ENCODE results near the gene CASTOR1.

The CASTOR1 gene

DNA sequence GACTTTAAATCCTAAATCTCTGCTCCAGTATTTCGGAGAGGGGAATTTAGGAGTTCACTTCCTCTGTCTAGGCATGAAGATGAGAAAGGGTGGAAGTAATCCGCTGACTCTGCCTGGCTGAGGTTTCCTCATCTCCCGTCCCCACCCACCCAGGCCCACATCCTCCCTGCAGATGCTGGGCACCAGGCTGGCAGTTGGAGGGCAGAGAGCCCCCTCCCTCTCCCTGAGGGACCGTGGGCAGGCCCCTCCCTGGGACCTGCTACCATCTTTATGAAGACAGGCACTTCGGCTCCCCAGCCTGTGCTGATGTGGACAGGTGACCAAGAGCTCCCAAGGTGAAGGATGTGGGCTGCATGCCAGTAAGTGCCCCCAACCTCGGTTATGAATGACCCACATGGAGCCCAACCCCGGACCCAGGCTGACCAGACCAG lies 6.7 kb downstream of the CASTOR1 start:
- no peak for DNase-seq

DNA sequence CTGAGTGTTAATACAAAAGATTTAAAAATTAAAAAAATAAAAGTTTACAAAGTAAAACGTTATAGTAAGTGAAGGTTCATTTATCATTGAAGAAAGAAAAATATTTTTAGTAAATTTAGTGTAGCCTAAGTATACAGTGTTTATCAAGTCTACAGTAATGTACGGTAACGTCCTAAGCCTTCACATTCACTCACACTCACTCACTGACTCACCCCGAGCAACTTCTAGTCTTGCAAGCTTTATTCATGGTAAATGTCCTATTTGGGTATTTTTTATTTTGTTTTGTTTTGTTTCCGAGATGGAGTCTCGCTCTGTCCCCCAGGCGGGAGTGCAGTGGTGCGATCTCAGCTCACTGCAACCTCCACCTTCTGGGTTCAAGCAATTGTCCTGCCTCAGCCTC lies 8.8 kb downstream of the CASTOR1 start:
- no peak for DNase-seq

DNA sequence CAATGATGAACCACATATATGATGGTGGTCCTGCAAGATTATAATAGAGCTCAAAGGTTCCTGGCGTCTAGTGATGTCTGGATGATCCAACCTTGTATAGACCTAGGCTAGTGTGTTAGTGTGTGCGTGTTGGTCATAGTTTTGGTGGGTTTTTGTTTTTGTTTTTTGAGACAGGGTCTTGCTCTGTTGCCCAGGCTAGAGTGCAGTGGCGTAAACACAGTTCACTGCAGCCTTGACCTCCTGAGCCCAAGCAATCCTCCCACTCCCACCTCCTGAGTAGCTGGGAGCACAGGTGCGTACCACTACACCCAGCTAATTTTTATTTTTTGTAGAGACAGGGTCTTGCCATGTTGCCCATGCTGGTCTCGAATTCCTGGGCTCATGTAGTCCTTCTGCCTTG lies 9.4 kb downstream of the CASTOR1 start:
- no peak for DNase-seq

DNA sequence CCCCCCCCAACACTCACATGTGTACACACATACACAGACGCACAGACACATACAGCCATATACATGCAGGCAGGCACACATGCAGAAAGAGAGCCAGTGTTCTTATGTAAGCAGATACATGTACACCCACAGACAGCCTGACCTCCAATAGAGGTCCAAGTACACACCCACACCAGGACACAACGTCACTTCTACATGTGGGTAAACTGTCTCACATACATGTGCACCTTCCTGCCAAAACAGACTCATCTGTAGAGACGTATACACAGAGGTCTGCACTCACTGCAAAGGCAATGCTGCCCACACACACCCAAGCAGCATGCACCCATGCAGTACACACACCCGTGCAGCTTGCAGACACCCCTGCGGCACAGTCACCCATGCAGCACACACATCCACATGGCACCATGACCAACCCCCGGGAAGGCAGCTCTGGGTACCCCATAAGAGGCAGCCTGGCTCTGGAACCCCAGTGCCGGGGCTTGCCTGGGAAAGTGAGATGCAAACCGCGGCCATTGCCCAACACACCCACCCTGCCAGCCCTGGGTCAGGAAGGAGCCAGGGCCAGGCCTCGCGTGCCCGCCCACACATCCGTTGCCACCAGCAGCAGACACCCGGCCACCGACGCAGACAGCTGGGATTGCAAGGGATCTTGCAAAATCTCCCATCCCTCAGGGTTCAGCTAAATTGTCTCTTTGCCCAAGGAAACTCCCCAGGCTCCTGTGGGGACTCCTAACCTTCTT lies 10.1 kb downstream of the CASTOR1 start:
- no peak for DNase-seq

DNA sequence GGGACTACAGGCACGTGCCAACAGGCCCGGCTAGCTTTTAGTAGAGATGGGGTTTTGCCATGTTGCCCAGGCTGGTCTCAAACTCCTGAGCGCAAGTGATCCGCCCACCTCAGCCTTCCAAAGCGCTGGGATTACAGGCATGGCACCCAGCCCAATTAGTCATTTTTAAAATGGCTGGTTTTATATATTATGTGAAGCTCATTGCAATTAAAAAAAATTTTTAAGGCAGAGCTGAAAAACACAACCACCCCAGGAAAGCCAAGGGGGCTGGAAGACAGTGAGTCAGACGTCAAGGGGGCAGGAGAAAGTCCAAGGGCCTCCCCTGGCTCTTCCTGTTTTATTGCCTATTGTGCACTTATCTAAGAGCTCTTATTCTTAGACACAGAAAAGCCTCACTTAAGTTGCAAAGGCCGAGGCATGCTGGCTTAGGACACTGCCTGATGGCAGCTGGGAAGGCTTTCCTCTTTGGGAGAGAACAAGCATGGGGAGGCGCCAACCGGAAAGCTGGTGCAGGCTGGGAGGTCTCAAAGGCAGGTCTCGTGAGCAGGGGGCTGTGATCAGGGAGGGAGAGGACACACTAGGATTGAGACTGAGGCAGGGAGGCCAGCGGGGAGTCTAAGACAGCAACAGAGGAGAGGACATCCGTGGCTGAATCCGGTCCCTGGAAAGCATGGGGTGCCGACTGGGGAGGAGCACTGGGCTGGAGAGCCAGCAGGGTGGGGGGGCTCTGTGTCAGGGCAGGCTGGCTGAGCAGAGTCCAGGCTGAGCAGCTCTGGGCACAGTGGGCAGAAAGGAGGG lies 11.6 kb downstream of the CASTOR1 start:
- no peak for DNase-seq

DNA sequence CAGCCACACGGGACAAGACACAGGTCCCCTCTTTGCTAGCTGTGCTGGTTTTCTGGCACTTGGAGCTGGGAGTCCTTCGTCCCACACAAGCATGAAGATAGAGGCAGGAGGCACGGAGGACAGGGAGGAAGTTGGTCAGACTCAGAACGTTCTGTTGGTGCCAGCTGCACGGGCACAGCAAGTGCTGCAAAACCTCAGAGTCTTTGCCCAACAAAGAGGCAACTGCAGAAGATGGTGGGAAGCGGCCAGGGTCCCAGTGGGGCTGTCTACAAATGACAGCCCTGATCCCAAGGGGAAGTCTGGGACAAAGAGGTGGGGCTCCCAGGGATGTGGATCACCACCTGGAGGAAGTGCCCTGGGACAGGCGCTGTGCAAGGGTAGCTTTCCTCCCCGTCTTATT lies 13.3 kb downstream of the CASTOR1 start:
- no peak for DNase-seq

DNA sequence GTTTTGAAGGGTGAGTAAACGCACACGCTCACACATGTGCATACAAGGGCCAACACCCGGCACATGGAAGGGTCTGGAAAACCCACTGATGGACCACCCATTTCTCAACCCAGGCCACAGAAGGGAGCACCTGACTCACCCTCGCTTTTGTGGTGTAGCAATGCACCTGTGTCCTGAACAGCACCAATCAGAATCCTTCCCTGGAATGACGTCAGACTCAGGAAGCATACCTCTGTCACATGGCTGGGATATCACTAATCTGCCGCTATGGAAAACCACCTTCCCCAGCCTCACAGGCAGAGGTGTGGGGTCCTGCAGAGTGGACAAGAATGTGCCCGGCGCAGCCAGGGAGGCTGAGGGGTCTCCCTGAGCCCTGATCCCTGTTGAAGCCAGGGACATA lies 13.7 kb downstream of the CASTOR1 start:
- no peak for DNase-seq

DNA sequence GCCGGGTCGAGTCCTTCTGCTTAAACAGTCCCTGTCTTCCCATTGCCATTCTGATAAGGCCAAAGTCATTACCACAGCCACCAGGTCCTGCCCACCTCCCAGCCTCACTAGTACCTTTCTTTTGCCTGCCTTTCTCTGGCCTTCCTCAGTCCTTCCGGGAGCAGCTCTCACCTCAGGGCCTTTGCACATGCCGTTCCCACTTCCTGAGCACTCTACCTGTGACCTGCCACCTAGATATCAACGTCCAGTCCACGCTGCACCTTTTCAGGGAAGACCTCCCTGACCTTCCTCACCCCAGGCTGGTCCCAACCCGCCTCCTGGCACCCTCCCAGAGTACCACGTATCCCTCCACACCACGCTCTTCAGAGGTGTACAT lies 14.9 kb downstream of the CASTOR1 start:
- DNase-seq: no peak

DNA sequence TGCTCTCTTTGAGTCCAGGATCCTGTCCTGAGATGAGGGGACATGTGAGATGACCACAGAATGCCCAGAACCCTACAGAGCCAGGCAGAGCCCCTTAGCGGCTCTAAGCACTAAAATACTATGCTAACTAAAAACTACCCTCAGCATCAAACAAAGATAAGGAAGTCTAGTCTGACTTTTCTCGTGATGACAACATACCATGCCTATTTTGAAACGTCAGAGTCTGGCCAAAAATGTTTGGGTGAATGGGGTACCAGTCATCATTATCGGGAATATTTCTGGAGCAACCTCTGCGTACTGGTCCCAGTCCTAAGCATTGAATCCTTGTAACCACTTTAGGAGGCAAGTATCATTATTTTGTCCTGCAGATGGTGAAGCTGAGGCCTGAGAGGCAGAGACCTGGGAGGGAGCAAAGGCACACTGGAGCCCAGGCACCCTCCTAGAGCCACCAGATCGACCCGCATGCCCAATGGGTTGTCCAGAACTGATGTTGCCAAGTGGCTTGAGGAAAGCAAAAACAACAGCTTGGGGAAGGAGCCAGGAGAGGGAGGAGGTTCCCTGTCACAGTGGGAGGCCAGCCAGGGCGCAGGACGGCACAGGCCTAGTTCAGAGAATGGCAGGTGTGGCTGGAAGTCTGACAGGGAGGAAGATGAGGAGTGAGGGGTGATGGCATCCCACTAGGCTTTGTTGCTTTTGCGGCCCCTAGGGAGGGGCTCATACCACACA lies 15.4 kb downstream of the CASTOR1 start:
- no peak for DNase-seq

DNA sequence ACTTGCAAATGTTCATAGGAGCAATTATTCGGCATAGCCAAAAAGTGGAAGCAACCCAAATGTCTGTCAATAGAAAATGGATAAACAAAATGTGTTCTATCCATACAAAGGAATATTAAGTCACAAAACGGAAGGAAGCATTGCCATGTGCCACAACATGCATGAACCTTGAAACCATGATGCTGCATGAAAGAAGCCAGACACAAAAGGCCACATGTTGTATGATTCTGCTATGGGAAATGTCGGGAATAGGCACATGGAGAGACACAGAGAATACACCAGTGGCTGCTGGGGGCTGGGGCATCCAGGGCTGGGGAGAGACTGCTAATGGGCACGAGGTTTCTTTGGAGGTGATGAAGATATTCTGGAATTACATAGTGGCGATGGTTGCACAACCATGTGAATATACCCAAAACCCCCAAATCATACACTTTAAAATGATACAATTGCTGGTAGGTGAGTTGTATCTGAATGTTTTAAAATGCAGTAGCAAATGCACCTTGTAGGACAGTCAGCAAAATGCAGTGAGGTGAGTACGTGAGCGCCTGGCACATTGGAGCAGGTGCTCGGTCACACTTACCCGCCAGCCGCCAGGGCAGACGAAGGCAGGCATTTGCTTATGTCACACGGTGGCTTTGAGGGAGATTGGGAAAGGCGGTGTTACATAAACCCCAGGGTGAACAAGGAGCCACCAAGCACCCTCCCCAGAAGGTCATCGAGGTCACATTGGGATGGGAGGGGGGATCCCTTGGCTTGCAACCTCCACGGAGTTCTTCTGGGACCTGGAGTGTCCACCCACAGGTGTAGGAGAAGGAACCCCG lies 16.3 kb downstream of the CASTOR1 start:
- DNase-seq: no peak

DNA sequence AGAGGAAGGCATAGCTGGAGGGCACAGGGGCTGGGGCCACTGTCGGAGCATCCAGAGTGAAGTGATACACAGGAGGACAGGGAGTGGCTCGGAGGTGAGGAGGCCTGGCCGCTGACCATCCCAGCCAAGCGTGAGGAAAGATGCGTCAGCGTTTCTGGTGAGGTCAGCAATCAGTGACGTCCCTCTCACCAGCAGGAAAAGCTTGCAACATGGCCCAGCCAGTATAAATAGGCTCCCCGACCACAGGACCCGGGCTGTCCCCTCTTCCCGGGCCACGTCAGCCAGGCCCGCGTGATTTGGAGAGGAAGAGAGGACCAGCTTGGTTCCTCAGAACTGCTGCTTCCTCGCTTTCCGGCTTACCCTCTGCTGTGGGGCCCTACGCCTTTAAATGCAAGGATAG lies 18.5 kb downstream of the CASTOR1 start:
- no peak for DNase-seq

DNA sequence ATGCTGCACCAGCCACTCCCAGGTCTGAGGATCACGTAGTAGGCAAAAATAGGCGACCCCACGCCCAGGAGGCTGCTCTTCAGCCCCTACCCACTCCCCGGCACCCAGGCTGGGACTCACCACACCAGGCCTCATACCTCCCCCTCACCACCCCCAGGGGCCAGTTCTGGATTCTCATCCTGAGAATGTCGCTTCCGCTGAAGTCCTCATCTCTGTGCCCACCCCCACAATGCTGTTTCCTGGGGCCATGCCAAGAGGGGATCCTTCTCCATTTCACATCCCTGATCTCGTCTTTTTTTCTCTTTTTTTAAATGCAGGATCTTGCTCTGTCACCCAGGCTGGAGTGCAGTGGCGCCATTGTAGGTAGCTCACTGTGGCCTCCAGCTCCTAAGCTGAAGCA lies 21.0 kb downstream of the CASTOR1 start:
- DNase-seq: no peak

DNA sequence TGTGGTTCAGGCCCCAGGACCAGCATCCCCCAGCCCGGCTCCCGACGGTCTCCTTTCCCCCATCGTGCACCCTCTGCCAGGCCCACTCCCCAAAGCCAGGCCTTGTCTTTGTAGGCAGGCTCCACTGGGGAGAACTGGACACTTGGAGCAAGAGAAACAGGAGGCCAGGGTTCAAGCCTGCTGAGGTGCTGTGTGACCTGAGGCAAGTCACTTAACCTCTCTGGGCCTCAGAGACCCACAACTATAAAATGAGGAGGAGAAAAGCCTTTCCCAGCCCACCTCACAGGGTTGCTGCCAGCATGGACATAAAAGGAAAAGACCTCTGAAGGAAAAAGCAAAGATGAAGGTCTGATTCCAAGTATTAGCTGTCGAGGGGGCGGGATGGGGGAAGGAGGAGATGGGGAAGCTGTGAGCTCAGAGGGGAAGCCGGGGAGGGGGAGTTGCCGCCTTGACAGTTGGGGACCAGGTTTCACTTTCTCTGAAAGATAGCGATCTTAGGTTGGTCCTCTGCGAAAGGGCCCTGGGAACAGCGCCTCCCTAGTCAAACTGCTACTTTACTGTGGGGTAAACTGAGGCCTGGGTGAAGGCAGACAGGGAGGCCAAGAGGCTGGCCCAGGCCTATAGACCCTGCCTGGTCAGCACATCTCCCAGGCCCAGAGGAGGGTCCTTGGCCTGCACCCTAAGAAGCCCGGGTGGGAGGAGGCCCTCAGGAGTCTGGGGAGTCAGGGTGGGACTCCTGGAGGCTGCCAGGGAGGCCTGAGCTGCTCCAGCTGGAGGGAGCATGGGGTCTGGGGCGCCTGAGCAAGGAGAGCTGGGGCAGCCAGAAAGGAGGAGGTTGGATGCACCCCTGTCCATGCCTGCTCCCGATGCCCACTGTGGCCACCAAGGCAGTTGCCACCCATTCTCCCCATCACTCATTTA lies 21.7 kb downstream of the CASTOR1 start:
- DNase-seq: no peak

DNA sequence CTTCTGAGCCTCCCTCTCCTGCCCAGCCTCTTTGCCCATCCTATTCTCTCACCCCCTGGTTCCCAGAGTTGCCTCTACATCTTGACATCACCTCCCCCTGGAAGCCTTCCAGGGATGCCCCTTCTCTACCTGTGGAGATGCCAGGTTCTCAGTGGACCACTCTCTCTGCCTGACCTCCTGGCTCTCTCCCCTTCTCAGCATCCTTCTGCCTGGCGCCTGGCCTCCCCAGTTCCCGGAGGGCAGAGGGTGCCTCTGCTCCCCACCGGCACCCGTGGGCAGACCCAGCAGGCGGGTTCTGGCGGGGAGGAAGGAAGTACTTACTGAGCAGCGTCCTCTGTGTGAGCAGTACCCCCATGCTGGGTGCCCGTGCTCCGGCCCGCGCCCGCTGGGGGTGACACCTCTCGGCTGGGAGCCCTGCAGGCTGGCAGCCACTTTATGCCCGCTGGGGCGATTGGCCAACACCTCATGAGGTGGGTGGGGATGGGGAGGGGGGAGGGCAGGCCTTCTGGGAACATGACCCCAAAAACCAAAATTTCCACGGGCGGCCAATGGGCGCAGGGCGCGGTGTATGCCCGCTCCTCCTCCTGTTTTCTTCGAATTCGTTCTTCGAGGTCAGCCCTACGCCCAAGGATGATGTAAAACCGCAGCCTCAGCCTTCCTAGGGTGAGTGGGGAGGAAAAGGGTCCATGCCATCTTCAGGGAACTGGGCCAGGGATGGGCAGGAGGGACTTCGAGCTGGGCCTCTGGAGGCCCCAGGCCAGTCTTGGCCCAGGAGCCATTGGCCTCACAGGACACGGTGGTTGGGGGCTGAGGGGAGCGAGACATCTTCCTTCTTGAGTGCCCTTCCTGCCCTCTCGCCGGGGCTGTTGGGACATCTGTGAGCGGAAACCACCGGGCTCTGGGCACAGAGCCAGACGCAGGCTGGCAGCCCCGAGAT lies 22.6 kb downstream of the CASTOR1 start, which contains the start of gene OSM:
TSS of gene OSM (minus strand) at position 407 of the 937 bp plus-strand sequence. CDS start at position 355, 52 bp downstream.
- no peak for DNase-seq

DNA sequence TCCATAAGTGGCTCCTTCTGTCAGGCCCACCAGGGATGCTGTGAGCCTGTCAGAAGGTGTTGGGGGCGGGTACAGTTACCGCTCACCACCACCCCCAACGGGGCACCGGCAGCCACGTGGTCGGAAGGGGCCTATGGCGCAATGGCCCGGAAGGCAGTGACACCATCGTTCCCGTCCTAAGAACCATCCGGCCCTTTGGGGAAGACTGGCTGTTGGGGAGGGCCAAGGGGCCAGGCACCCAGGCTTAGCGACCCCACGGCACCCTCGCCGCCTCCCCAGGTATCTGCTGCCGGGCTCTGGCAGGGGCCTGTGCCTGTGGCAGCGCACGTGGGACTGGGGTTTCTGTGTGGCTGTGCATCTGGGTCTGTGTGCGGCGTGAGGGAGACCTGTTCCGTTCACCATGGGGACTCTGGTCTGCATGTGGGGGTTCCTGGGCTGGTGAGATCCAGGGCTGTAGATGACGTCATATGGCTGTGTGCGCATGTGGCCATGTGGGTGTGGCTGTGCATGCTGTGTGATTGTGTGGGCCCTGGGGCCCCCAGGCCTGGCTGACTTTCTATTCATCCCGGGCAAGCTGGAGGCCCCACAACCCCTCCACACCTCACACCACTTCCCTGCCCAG lies 23.4 kb downstream of the CASTOR1 start:
- DNase-seq: no peak

DNA sequence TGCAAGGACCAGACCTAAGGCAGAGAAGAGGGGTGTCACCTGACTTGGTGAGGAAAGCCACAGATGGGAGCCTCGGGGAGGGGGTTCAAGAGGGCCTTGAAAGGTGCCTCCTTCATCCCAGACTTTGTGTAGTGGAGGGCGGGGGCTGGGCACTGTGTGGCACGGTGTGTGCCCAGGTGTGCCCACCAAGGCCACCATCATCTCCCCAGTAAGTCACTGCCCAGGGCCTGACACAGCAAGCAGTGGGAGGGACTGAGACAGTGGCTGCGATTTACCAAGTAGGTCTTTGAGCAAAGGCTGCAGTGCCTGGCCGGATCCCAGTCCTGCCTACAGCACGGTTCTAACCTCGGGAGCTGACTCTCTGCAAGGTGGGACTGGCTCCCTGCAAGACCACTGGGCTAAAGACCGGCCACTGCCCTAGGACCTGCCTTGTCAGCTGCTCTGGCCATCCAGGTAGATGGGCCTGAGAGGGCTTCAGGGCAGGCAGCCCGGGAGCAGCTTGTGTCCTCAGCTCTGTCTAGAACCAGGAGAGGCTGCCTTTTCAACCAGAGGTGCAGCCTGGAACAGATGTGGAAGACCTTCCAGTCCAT lies 24.1 kb downstream of the CASTOR1 start:
- no peak for DNase-seq

DNA sequence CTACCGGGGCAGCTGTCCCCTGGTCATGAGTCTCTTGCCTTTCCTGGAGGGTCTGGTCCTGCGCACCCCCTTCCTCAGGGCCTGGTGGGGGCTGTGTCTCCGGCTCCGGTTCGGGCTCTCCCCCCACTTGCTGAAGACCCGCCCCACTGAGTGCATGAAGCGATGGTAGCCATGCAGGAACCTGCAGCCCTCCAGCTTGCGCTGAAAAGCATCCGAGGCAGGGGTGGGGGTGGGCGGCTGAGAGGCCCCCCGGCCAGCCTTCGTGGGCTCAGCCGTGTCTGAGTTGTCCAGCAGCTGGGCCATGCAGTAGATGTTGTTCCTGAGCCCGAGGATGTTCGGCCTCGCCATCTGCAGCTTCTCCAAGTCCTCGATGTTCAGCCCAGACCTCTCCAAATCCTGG lies 25.4 kb downstream of the CASTOR1 start:
- DNase-seq: no peak

DNA sequence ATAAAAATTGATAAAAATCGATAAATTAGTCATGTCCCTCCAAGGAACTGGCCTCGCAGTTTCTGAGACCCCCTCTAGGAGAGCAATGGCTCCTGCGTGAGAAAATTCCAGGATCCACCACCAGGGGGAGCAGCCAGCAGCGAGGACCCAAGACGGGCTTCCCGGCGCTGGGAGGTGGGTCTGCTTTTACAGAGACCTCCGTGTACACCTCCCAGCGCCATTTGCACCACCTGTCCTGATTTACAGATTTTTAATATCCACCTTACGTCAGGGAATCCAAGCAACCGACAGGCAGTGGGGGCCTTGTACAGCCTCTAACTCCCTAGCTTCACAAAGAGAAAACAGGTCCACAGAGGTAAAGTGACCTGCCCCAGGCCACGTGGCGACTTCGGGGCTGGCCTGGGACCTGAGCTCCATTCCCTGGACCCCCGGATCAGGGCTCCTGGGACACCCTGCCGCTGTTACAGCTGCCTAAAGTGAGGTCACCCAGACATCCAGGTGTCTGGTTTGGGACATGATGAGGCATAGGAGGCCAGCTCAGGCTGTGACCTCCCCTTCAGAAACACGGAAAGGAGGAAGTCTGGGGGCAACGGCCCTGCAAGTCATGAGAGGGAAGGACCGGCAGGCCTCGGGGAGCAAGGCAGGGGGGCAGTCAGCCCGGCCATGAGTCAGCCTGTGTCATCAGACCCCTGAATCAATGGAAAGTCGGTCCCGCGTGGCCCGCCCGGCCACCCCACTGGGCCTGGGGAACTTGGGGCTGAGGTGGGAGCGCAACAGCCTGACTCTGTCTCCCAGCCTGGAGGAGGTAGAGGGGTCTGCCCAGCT lies 26.2 kb downstream of the CASTOR1 start:
- no peak for DNase-seq

DNA sequence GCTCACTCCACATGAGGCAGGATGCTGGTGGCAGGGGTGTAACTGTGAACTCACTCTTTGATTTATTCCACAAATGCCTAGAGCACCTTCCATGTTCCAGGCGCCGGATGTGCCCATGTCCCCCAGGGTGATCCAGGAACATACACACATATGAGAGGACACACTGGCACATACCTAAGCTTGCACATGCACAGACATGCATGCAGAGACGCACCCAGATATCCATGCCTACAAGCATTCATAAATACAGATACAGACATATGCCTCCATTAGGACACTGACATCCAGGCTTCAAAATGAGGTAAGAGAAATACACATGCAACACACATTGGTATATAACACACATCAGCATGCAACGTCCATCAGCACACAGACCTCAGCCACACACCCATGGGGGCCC lies 27.2 kb downstream of the CASTOR1 start:
- no peak for DNase-seq

Measured in NCI-H774 (cell line).